ENCODE results near the gene FBXW7. TPM values are rescaled to one million over a fixed set of nuclear protein-coding genes. Genes with fewer than 3 reads are reported as not detected.

FBXW7 gene
- total and polyA plus RNA-seq, 2 of the 8 experiments (the other 6 are each of a cell fraction or from before 2014, with no cell fraction given): 6.0 to 26.7 TPM

DNA sequence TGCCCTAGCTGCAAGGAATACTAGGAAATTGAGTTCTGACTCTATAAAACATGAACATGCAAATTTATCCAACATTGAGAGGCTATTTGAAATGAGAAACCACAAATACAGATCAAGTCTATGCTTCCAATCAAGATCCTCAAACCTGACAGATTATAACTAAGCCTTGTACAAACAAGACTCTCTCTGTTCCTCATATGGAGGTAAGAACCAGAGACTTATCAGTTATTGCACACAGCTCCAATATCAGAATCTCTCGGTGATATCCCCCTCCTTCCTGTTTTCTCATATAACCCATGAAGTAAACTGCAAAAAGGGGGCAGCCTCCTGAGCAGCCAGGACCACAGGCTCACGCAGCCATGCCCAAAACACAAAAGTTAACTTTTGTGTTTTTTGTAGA, 36.5 kb downstream of the FBXW7 start (continued):
- no peak for TF ChIP-seq NRF1 (IDR thresholded peaks at IDR 0.05; ENCODE audit: low read depth, low read length)
- no peak for TF ChIP-seq HDAC6 (IDR thresholded peaks at IDR 0.05; ENCODE audit: low read depth, low read length)
- TF ChIP-seq SIN3A (conservative IDR thresholded peaks at IDR 0.05 in 1 of 2, IDR thresholded peaks at IDR 0.05 in 1 of 2; ENCODE audit: low read depth in 1 of 2, low read length in 2 of 2): no peak
- TF ChIP-seq TAF7 (optimal IDR thresholded peaks at IDR 0.05; ENCODE audit: borderline replicate concordance, low read depth, low read length): no peak
